DMS53 treated with DMSO at 0.1 percent for 48 hours (cell line): ENCODE results near the gene CYS1.

ENCODE experiments used
- DNase-seq: peaks from one replicate; lab custom pipeline; 2025; ENCODE audit not compliant: unreplicated experiment; lab: John Stamatoyannopoulos, UW

CYS1 gene

DNA sequence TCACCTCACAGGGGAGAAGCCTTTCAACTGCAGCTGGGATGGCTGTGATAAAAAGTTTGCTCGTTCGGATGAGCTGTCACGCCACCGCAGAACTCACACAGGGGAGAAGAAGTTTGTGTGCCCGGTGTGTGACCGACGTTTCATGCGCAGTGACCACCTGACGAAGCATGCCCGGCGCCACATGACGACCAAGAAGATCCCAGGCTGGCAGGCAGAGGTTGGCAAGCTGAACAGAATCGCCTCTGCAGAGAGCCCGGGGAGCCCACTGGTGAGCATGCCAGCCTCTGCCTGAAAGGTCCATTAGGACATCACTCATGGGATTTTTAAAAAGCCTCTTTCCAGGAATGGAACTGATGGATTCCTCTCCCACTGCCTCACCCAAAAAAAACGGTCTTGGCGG lies 28.0 kb downstream of the CYS1 start:
- DNase-seq = no peak

DNA sequence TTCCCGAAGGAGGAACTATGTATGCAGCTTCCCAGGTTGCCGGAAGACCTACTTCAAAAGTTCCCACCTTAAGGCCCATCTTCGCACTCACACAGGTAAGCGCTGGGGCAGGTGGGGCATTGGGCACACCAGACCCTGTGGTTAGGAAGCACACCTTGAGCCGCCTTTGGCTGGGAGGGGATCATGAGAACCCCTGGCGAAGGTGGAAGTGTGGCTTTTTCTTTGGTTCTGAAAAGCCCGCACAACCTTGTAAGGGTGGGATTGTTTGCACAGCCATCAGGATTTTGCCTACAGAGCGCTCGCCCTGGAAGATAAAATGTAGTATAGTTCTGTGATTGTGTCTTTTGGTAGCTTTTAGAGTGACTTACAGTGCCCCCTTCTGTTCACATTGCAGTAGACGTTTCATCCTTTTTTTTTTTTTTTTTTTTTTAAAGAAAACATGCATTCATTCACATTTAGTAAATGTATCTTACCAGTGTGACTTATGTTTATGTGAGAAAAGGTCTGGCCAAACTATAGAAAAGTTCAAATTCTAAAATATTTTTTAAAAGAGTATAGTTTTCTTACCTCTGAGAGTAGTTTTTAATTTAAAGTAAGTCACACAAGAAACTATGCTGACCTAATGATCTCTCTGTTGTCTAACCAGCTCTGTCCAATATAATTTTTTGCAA lies 31.6 kb downstream of the CYS1 start:
- peak; percentile 46 for DNase-seq

DNA sequence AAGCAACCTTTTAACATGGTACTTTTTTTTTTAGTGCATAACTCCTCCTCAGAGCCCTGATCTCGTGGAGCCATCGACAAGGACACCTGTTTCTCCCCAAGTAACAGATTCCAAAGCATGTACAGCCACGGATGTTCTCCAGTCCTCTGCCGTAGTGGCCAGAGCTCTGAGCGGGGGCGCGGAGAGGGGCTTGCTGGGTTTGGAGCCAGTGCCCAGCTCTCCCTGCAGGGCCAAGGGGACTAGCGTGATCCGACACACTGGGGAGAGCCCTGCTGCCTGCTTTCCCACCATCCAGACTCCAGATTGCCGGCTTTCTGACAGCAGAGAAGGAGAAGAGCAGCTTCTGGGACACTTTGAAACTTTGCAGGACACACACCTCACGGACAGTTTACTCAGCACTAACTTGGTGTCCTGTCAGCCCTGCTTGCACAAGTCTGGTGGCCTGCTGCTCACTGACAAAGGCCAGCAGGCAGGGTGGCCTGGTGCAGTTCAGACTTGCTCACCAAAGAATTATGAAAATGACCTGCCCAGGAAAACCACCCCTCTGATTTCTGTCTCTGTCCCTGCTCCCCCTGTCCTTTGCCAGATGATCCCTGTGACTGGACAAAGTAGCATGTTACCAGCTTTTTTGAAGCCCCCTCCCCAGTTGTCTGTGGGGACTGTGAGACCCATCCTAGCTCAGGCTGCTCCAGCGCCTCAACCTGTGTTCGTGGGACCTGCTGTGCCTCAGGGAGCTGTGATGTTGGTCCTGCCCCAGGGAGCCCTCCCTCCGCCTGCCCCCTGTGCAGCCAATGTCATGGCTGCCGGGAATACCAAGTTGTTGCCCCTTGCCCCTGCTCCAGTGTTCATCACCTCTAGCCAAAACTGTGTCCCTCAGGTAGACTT lies 32.4 kb downstream of the CYS1 start:
- DNase-seq = no peak

DNA sequence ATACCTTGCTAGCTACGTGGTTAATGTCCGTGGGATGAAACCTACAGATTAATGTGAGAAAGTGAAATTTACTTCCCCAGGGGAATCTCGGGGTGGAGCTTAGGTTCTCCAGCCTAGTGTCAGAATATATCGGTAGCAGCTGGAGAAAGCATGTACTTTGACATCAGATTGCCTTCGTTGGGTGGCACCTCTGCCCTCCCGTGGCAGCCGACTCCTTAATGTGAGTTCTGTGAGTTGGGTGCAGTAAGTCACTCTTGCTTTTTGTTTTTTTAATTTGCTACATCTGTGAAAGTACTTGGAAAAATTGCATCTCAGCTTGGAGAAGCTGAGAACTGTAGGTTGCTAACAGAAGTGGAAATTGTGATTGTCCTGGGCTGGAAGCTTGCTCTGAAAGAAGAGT lies 33.3 kb downstream of the CYS1 start:
- DNase-seq = no peak

DNA sequence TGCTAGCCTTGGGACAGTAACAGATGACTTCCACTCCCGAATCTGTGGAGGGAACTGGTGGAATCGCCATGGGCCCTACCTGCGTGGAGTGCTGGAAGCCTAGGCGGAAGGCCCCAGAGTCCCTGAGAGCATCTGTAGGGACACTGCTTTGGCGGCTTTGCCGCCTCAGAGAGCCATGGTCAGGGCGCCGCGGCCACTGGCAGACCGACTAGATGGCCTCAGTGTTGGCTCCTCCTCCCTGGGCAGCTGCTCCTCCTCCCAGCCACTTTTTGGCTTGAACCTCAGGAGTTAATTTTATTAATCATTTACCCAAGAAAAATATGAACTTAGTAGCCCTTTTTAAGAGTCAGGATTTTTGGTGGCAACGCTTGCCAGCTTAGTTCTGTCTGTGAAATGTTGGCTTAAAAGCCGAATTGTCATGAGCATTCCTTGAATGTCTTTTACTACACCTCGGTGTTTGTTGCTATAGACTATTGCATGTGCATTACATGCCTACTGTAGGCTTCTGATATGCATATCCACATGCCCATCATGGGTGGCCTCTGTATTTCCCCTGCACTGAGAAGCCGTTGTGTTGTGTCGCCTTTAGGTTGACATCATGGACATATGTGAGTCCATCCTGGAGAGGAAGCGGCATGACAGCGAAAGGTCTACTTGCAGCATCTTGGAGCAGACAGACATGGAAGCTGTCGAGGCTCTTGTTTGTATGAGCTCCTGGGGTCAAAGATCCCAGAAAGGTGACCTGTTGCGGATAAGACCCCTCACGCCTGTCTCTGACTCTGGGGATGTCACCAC lies 34.5 kb downstream of the CYS1 start:
- no peak for DNase-seq

DNA sequence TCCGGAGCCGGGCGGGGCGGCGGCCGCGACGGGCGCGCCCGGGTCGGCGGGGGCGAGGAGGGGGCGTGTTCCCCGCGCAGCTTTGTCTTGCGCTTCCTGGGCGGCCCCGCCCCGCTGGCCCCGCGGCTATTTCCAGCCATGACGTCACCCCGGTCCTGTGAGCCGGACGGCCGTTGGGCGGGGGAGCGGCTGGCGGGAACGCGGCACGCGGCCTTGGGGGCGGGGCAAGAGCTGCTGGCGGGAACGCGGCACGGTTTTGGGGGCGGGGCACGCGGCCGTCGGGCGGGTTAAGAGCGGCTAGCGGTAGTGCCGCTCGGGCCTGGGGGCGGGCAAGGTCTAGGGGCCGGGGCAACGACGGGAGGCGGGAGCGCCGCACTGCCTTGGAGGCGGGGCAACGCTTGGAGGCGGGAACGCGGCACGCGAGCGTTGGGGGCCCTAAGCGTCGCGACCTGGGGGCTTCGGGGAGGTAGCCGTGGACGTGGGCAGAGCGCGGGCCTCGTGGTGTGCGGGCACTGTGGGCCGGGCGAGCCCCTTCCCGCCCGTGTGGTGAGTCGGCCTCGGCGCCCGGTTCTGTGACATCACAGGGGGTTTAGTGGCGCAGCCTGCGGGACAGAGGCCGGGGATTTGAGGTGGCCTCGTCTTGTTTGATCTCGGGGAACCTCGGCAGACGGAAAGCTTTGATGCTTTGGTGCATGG lies 36.2 kb downstream of the CYS1 start:
- DNase-seq = peak; percentile 63

DNA sequence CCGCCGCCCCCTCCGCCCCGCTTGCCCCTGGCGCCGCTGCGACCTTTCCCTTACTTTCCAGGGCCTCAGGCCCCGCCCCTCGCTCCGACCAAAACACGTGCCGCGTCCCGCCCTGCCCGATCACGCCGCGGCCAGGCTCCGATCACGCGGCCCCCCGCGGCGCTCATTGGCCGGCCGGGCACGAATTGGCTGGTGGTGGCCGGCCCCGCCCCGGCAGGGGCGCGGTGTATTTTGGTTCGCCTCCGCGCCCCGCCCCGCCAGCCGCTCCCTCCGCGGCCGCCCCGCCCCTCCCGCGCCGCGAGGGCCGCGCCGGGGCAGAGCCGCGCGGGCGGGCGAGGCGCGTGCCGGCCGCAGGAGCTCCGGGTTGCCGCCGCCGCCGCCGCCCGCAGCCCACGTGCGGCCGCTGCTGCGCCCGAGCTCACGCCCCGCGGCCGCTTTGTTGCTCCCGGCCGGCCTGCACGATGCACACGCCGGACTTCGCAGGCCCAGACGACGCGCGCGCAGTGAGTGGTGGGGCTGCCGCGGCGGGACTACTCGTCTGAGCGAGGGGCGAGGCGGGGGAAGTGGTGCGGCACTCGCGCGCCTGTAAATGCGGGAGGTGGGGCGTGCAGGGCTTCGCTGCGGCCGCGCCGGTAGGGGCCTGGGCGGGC lies 36.8 kb downstream of the CYS1 start, which contains the start of gene KLF11:
KLF11 (plus strand) TSS at position 295 of the 650 bp plus-strand sequence; CDS start at position 462, 167 bp downstream.
- peak; percentile 74 for DNase-seq

DNA sequence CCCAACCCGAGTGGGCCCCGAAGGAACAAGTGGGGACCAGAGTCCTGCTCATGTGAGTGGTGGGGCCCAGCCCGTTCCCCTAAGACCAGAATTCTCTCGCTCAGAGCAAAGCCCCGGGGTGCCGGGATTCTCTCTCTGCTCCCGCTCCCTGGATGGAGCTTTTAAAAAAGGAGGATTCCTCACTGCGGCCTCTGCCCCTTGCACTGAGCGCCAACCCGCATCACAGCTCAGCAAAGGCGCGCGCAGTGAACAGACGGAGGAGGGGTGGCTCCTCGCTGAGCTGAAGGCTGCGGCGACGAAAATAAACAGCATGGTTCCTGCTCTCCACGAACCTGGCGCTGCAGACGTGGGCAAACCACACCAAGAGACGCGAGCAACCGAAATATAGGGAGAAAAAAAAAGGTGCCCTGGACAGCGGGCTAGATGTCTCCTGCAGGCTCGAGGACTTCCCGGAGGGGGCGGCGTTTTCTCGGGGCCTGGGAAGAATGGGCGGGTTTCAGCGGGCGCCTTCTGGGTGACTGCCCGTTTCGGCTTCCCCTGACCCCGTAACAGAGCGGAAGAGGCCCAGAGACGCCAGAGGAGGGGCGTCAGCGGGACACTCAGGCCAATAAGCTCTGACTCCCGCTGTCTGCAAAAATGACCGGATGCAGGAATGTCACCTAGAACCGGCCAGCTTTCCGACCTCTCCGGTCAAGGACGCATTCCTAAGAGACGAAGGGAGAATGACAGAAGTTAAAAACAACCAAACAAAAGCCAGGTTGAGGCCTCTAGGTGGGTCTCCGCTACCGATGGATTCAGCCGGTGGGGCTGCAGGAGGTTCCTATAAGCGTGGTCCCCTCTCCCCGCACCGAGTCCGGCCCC lies 37.7 kb downstream of the CYS1 start:
- DNase-seq = peak; percentile 21

DNA sequence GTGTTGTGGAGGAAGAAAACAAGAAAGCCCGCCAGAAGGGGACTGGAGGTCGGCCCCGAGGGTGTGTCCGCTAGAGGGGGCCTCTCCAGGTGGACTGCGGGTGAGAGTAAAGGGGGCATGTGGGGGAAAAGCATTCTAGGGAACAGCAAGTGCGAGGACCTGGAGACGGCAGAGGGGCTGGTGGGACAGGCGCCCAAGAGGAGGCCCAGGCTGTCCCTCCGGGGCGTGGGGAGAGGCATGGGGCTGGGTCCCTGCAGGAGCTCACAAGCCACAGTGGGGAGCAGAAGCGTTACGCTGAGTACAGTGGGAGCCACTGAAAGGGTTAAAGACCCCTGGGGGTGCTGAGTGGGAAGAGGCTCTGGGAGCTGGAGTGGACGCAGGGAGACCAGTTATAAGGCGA lies 38.5 kb downstream of the CYS1 start:
- DNase-seq = no peak

DNA sequence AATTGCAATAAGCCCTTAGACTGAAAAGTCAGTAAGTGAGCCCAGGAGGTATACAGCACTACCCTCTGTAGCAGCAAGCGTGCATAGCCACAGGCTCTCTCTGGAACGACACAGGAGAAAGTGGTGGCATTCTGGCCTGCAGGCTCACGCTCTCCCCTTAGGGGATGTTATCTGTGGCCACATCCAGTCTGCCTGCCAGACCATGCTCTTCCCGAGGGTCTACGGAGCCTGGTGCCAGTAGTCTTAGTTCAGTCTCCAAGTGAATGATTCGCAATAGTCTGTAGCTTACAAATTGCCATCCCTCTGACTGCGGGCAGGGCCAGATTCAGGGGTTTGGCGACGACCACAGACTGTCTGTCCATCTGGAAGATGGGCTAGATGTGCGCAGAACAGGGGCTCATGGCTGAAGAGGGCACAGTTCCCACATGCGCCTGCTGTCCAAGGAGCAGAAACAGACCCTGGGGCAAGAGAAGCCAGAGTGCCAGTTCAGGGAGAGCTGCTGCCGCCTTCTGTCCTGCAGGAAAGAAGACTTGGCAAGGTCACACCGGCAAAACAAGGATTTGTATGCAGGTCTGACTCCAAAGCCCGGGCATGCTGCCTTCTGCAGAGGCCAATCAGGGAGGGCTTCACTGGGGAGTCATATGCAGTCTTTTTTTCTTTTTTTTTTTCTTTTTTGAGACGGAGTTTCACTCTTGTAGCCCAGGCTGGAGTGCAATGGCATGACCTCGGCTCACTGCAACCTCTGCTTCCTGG lies 40.4 kb downstream of the CYS1 start:
- no peak for DNase-seq

DNA sequence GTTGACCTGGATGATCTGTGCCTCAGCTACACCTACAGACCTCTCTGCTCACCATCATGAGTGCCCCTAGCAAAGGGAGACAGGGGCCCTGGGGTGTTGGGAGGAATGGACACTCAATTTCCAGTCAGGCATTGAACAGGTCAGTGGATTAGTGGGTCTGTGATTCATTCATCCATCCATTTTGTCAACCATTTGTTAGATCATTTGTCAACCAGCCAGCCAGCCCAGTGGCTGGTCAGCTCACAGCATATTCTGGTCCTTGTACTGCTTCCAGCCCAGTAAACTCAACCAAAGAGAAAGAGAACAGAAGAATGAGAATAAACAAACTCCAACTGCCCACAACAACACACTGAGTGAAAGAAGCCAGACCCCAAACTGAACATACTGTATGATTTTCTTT lies 41.5 kb downstream of the CYS1 start:
- no peak for DNase-seq

DNA sequence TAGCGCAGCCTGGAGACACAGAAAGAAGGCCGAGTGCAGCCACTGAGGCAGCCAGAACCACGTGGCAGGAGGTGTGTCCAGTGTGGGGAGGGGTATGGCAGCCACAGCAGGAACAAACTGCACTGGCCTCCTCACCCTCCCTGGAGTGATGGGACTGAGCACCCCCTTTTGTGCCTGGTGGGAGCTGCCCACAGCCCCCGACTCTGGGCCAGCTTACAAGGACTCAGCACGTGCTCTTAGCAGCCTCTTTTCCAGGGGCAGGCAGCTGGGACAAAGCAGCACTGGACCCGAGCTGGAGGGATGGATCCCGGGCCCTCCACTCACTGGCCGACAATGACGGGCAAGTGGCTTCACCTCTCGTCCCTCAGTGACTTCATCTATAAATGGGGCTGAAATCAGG lies 42.1 kb downstream of the CYS1 start:
- no peak for DNase-seq

DNA sequence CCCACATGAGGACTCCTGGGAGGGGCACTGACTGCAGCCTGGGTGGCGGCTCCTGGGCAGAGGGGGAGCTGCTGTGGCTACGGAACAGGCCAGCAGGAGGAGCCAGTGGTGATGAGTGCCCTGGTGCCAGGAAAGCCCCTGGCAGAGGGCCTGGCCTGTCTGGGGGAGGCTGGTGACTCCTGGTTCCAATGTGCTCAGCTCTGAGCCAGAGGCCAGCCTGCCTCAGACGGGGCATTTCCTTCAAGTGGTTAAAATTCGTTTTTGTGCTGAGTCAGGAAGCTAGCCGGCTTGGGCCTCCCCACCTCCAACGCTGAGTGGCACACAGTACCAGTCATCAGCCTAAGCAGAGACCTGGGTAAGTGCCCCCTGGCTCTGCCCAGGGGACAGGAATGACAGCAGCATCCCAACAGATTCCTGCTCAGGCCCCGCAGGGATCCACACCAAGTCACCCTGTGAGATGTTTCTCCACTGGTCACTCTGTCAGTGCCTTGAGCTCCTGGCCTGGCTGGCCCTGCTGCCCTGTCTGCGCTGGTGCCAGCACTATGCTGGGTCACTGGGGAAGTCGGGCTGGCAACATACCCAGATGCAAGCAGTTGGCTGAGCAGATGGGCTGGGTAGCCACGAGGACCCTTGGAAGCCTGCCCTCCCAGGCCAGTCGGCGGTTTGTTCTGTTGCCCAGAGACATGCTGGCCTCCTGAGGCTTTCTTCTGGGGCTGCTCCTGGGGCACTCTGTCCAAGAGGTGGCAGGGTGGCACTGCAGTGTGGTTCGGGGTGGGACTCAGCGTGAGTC lies 43.9 kb downstream of the CYS1 start:
- DNase-seq = no peak

DNA sequence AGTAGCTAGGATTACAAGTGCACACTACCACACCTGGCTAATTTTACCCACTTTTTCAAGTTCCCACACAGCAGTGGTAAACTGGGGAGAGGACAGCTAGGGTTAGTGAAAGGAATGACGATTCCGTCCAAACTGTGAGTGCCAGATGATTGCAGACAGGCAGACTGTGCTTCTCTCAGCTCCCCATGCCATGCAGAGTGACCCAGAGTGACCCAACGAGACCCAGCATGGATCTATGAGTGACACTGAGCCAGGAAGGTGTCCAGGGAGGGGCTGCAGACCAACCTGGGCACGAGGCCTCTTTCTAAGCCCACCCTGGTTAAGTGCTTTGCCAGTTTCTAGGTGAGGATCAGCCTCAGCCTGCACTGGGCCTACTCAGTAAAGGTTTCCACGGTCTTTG lies 44.6 kb downstream of the CYS1 start:
- DNase-seq = no peak

DNA sequence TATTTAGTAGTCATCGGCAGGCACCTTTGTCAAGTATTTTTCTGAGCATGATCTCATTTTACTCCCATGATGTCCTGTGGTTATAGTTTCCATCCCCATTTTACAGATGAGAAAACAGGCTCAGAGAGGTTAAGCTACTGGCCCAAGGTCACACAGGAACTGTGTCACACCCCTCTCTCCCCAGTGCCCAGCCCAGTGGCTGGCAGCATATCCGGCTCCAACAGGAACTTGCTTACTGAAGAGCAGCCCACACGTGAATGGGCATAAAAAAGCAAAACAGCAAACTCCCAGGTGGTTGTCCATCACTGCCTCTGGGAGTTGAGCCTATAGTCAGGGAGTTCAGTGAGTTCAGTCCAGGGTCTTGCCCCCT lies 45.2 kb downstream of the CYS1 start:
- DNase-seq = no peak

DNA sequence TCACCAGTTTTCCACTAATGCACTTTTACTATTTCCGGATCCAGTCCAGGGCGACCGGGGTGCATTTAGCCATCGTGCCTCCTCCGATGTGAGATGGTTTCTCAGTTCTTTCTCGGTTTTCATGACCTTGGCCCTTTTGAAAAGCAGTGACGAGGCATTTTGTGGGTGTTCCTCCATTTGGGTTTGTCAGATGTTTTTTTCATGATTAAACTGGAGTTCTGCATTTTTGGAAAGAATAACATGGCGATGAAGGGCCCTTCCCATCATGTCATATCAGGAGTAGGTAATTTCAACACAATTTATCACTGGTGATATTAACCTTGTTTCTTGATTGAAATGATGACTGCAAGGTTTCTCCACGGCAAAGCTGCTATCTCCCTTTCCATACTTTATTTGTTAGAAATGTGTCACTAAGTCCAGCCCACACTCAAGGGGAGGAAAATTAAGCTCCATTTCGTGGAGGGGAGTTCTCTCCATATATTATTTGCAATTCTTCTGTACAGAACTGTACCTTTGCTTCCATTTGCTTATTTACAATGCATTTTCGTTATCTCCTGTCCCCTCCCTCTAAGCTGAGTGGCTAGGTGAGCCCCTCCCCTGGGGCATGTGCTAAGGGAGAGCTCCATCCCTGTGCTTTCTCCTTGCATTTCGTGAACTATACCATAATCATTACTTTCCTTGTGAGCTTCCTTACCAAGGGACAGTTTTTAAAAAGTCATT lies 45.7 kb downstream of the CYS1 start:
- DNase-seq = no peak

DNA sequence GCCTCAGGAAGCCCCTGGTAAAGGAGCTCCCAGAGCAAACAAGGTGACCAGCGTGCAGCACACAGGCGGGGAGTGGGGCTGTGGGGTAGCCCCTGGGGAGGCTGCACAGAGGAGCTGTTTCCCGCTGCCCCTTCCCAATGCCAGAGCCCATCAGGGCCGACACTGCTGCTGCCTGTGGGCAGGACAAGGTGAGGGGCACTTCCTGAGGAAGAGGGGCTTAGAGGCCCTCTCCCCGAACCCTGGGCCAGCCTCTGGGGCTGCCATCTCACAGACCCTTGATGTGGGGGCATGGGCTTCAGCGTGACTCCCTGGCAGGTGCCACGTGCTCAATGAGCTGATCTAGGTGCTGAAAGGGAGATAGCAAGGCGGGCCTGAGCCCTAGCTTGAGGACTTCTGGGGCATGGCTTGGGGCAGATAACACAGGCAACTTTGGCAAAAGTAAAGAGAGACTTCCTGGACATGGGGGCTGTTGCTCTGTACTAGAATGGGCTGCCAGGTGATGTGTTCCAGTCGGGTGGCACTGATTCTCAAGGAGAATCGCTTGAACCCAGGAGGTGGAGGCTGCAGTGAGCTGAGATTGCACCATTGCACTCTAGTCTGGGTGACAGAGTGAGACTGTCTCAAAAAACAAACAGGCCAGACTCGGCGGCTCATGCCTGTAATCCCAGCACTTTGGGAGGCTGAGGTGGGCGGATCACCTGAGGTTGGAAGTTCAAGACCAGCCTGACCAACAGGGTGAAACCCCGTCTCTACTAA lies 46.8 kb downstream of the CYS1 start:
- no peak for DNase-seq
